Measurements from ENCODE around the gene ARHGAP31. TPM values are rescaled to one million over a fixed set of nuclear protein-coding genes. Genes with fewer than 3 reads are reported as not detected.
"Not testable (repeated sequence)": the region's sequence is repeated elsewhere in the genome, so short reads cannot be mapped to it uniquely, and the experiment has no call there.

Gene ARHGAP31, protein sequence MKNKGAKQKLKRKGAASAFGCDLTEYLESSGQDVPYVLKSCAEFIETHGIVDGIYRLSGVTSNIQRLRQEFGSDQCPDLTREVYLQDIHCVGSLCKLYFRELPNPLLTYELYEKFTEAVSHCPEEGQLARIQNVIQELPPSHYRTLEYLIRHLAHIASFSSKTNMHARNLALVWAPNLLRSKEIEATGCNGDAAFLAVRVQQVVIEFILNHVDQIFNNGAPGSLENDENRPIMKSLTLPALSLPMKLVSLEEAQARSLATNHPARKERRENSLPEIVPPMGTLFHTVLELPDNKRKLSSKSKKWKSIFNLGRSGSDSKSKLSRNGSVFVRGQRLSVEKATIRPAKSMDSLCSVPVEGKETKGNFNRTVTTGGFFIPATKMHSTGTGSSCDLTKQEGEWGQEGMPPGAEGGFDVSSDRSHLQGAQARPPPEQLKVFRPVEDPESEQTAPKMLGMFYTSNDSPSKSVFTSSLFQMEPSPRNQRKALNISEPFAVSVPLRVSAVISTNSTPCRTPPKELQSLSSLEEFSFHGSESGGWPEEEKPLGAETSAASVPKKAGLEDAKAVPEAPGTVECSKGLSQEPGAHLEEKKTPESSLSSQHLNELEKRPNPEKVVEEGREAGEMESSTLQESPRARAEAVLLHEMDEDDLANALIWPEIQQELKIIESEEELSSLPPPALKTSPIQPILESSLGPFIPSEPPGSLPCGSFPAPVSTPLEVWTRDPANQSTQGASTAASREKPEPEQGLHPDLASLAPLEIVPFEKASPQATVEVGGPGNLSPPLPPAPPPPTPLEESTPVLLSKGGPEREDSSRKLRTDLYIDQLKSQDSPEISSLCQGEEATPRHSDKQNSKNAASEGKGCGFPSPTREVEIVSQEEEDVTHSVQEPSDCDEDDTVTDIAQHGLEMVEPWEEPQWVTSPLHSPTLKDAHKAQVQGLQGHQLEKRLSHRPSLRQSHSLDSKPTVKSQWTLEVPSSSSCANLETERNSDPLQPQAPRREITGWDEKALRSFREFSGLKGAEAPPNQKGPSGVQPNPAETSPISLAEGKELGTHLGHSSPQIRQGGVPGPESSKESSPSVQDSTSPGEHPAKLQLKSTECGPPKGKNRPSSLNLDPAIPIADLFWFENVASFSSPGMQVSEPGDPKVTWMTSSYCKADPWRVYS (N-terminal part only)
- total RNA-seq = 63.4 TPM
- long read RNA-seq, partial matches to known transcripts = 24 of 48 reads
- long read RNA-seq, other reads (novel, unspliced or antisense) = 24 of 48 reads

DNA sequence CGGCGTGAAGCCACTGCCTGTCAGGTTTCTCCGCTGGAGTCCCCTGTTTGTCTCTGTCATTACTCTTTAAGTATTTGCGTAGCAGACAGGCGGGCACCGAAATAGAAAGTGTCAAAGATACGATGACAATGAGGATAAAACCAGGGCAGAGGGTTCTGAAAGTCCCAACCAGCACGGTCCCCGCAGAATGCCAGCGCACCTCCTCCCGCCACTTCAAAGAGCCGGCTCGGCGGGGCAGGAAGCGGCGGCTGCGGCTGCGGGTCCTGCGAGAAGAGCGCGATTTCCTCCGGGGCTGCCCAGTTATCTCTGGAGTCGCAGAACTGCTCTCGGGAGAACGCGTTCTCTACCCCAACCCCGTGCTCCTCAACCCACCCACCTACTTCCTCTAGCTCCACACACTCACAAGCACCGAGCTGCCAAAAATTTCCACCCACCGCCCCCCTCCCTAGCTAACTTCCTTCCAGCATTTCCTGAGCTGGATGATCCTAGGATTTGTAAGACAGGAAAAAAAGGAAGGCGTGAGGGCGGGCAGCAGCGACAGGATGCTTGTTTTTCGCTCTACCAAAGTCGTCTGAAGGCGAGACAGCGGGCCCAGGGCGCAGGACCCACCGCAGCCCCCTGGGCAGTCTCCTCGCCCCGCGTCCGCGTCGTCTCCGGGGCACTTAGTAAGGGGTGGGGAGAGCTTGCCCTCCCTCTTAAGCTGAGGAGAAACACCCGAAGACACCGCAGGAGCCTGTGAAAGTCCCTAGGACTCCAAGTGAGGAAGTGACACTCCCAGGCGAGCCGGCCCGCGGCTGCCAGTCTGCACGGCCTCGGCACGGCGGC lies at the start of gene ARHGAP31:
Gene ARHGAP31, plus strand, starts transcription at position 513 of the 825 bp plus-strand sequence. CDS start 522 bp downstream, outside the sequence.
- DNase-seq (ENCODE audit: low spot score) = peak; percentile 91

GRCh38 chr3:119245778-119246177 lies 48.4 kb upstream of the ARHGAP31 start:
- no peak for DNase-seq (ENCODE audit: low spot score)

GRCh38 chr3:119255214-119255613 lies 39.0 kb upstream of the ARHGAP31 start:
- no peak for DNase-seq (ENCODE audit: low spot score)

DNA sequence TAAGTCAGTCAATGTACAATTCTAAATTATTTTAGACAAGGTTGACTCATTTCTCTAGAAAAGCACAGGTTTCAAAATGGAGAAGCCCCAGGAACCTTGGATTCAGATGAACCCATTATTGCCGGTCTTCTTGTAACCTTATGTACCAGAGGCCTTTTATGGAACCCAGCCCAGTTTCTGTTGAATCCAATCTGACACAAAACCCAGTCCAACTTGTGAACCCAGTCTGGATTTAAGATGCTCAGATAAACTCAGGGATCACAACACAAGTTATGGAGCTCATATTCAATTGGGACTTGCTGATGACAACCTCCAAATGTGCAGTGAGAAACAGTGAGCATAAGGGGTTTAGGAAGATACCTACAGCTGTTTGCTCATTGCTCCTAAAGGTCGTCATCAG lies 37.1 kb upstream of the ARHGAP31 start:
- DNase-seq (ENCODE audit: low spot score) = no peak

DNA sequence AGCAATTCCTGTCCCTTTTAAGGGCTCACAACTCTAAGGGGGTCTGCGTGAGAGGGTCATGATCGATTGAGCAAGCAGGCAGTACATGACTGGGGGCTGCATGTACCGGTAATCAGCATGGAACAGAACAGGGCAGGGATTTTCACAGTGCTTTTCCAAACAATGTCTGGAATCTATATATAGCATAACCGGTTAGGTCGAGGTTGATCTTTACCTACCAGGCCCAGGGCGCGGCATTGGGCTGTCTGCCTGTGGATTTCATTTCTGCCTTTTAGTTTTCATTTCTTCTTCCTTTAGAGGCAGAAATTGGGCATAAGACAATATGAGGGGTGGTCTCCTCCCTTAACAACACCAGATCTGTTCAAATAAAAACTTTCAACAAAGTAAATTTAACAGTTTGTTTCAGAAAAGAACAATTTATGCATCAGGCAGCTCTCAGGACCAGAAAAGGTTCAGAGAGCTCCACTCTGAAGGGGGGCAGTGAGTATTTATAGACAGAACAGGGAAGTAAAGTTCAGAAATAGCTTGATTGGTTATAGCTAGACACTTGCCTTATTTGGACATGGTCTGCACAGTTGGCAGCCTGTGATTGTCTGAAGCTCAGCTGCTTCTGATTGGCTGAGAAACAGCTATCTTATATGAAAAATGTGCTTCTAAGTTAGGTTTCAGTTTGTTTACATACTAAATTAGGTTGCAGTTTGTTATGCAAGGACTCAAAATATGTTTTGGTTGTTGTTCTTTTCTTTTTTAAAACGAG lies 36.4 kb upstream of the ARHGAP31 start:
- no peak for DNase-seq (ENCODE audit: low spot score)

GRCh38 chr3:119258915-119259314 lies 35.3 kb upstream of the ARHGAP31 start:
- DNase-seq (ENCODE audit: low spot score) = no peak

GRCh38 chr3:119259821-119260220 lies 34.4 kb upstream of the ARHGAP31 start:
- no peak for DNase-seq (ENCODE audit: low spot score)

GRCh38 chr3:119261055-119261454 lies 33.1 kb upstream of the ARHGAP31 start:
- DNase-seq (ENCODE audit: low spot score) = no peak

GRCh38 chr3:119270212-119270611 lies 24.0 kb upstream of the ARHGAP31 start:
- not testable (repeated sequence) for DNase-seq (ENCODE audit: low spot score)

DNA sequence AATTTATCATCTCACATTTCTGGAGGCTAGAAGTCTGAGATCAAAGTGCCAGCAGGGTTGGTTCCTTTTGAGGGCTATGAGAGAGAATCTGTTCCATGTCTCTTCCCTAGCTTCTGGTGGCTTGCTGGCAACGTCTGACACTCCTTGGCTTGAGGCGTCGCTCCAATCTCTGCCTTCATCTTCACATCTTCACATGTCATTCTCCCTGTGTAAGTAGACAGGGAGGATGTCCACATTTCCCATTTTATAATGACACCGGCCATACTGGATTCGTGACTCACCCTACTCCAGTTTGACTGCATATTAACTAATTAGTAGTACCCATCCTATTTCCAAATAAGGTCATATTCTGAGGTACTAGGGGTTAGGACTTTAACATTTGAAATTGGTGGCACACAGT lies 17.5 kb upstream of the ARHGAP31 start:
- no peak for DNase-seq (ENCODE audit: low spot score)

DNA sequence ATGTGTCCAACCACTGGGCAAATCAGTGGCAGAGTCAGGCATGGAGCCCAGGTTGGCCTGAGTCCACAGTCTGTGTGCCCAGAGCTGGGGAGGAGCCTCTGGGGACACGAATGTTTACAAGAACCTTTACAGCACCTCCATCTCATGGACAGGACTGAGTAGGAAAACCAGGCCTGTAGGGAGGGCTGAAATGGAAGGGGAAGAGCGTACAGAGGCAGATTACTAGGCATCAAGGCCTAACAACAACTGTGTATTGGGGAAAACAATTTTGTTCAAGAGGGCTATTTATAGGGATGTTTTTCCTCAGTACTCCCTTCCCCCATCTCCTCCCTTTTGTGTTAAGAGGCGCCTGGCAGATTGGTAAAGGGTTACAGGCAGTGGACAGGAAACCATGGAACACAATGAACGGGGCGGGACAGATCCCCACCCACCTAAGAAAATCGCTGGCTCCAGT lies 15.1 kb upstream of the ARHGAP31 start:
- DNase-seq (ENCODE audit: low spot score) = no peak

DNA sequence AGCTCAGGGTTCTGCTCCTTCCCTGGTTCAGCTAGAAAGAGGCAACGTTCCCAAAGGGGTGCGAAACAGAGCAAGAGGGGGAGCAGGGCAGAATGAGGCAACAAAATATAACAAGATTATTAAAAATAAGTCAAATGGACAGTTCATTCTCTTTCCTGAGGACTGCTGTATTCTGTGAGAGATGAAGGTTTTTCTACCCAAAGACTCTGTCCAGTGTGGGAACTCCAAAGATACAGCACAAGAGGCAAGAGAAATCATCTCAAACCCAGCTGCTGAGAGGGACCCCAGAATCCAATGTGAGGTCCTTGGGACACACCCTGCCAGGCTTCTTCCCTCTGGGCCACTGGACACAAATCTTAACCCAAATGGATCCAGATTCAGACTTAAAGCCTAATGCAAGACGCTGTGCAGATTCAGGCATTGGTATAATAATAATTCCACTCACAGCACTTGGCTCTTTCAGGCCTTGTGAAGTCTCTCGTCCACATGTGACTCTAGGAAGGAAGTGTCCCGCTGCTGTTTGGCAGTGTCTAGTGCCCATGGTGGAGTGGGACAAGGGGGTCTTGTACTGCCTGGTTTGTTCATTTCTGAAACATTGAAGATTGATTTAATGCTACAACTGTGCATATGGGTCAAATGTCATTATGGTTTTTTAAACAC lies 14.5 kb upstream of the ARHGAP31 start:
- no peak for DNase-seq (ENCODE audit: low spot score)

- DNase-seq (ENCODE audit: low spot score) = no peak
Observed at GRCh38 chr3:119288669-119289403, 5.3 kb upstream of the ARHGAP31 start.

DNA sequence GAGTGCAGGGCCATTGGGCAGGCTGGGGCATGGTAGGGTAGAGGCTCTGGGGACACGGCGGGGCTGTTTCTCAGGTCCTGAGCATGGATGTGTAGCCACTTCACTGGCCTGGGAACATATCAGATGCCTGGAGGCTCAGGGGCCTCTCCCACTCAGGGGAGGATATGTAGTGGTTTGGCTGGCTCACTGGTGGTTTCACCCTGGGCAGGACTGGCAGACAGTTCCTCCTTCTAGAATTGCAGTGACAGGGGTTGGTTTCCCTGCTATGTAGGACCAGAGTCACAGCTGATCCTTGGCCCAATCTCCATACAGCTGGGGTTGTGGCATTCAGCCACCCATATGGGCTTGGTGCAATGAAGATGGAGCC lies 4.8 kb upstream of the ARHGAP31 start:
- DNase-seq (ENCODE audit: low spot score) = no peak

- no peak for DNase-seq (ENCODE audit: low spot score)
Observed at GRCh38 chr3:119290613-119291012, 3.6 kb upstream of the ARHGAP31 start.

GRCh38 chr3:119291062-119291700 lies 3.0 kb upstream of the ARHGAP31 start:
- no peak for DNase-seq (ENCODE audit: low spot score)

- DNase-seq (ENCODE audit: low spot score) = no peak
Observed at GRCh38 chr3:119292666-119293065, 1.5 kb upstream of the ARHGAP31 start.

Measured in mesenteric fat pad (tissue), 1 donor.